Ovary (tissue), 9 donors: ENCODE results near the gene MAST3. TPM values are rescaled to one million over a fixed set of nuclear protein-coding genes. Genes with fewer than 3 reads are reported as not detected.
A peak's percentile ranks its signal among the peaks of the same experiment; 100 is the strongest.
"Not testable (repeated sequence)": the region's sequence is repeated elsewhere in the genome, so short reads cannot be mapped to it uniquely, and the experiment has no call there.

Experiments used
- DNase-seq, 5 donors: peaks; one replicate each; pipeline ENCODE4 v3.0.0-alpha.2; 2019 to 2020
- H3K27ac ChIP-seq, 2 donors: fragments of 200-600 bp; one replicate each; pipeline versions ENCODE4 v1.5.1 to v1.8.0; 2019 to 2022
- H3K27me3 ChIP-seq: fragments of 200-600 bp; one replicate; pipeline ENCODE4 v1.8.0; 2022
- H3K36me3 ChIP-seq: fragments of 200-600 bp; sonication (generic); one replicate; pipeline ENCODE4 v1.5.1; 2019
- H3K4me1 ChIP-seq: one replicate; pipeline ENCODE4 v1.8.1; 2013; ENCODE audit warnings: mild to moderate bottlenecking, moderate library complexity; ENCODE audit not compliant: insufficient read depth
- H3K4me3 ChIP-seq: fragments of 200-600 bp; sonication (generic); one replicate; pipeline ENCODE4 v1.5.1; 2017
- H3K9me3 ChIP-seq, 2 donors: fragments of 200-600 bp in 1 of 2; sonication (generic) in 1 of 2; one replicate each; pipeline versions ENCODE4 v1.5.1 to v1.8.1; 2013 to 2019; ENCODE audit warnings: mild to moderate bottlenecking in 1 of 2, moderate library complexity in 1 of 2
- EP300 ChIP-seq: sonication (generic); formaldehyde crosslinking; IDR thresholded peaks from one replicate; pipeline ENCODE4 v1.6.1; 2017; ENCODE audit warnings: antibody characterized with exemption
- POLR2A ChIP-seq: fragments of 450-650 bp; IDR thresholded peaks from one replicate; pipeline ENCODE4 v1.6.1; 2017; ENCODE audit warnings: antibody characterized with exemption, mild to moderate bottlenecking, moderate library complexity
- WGBS, 3 donors: extraction: QIAGEN DNeasy Blood & Tissue Kit in 1 of 3; methylation state at CpG; one replicate each; pipeline versions ENCODE4 v1.1.5 to v1.1.7; 2013 to 2017; 5-methylcytosine and 5-hydroxymethylcytosine counted together
- intact Hi-C, 4 donors: fragments of 100-400 bp; cut with DNase I; formaldehyde crosslinking; loops; one replicate each; pipeline versions ENCODE4 v1.11.0 to v1.15.1; 2022 to 2023
- polyA plus RNA-seq, 2 donors: library from polyadenylated mRNA; stranded (reverse); fragments of 200-250 nt in 1 of 2; fragments of 350-450 nt in 1 of 2; fragmentation: Illumina TruSeq in 1 of 2; extraction: RNeasy Lipid Tissue Mini Kit (QIAGEN cat#74804) in 1 of 2; gene quantifications; one replicate each; pipeline ENCODE4 v1.2.3, GENCODE V29; 2013 to 2014
- total RNA-seq, 7 donors: library from RNA; depleted of rRNA in 2 of 7; stranded (reverse); fragments of >200 nt in 2 of 7; fragmentation: NEBNext Ultra II Directional in 3 of 7; extraction: Animal tissue kit (Norgen Biotek cat#: 25700) in 3 of 7; gene quantifications; one replicate each; pipeline versions ENCODE4 v1.1.0 to v1.2.4, GENCODE V29; 2016 to 2023
- TF ChIP-seq, protein P1 (sequence below), 3 donors: fragments of 450-650 bp in 2 of 3; fragments of 200-600 bp in 1 of 3; IDR thresholded peaks; one replicate each; pipeline versions ENCODE4 v1.5.1 to v1.8.0; 2016 to 2022; ENCODE audit warnings: antibody characterized with exemption in 3 of 3, mild to moderate bottlenecking in 1 of 3
- donor health status: DM: no; HTN: no; CAD: no; lungs with moderate emphysema.
- donor health status: DM: no; HTN: no; CAD: no.
- donor health status: Bipolar disorder and iron deficiency.
- donor health status: DM: yes; HTN: yes; CAD: no.
- donor health status: DM: no; HTN: no; CAD: no.
- donor health status: DM: yes; HTN: yes; CAD: no.

Gene MAST3
- total and polyA plus RNA-seq, 9 donors: 2.4 to 12.2 (median 9.9) TPM

DNA sequence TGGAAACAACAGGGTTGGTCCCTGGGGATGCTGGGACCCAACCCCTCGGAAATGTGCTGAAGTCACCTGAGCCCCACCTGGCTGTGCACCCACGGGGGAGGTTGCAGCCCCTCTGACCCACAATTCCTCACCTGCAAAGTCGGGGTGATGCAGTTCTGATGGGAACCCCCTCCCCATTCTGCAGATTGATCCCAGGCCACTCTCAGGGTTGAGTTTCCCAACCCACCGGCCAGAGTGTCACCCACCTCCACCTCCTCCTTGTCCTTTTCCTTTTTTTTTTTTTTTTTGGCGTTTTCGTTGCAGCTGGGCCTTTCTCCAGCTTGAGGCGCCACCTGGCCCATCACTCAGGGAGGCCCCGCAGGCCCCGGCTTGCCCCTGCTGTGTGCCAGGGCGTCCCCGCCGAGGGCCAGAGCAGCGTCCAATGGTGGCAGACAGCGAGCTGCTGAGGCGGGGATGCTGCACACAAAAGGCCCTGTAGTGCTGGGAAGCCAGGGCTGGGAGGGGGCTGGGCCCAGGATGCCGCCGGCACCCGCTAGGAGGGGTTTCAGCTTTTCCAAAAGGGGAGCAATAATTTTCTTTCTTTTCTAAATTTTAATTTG is 60.0 kb downstream of the MAST3 start:
- Histone ChIP-seq H3K9me3 (no peaks in the 10 kb centered on the region), H3K27ac (peak overlapping the region; percentile 4 to 53), H3K36me3 (no peaks in the 10 kb centered on the region), H3K4me1 (peaks cover 23% of the 10 kb centered on the region), H3K4me3 (no peak overlapping the region), H3K27me3 (no peaks in the 10 kb centered on the region)
- DNase-seq: peak in 3 of 5 donors; percentile 55 to 59 (median 58)
- WGBS, 3 donors: 22 to 43% (median 27%) methylated on average over 18 of the region's 18 CpGs
- TF ChIP-seq POLR2A: no peak
- no peak for TF ChIP-seq EP300
- TF ChIP-seq, protein P1, sequence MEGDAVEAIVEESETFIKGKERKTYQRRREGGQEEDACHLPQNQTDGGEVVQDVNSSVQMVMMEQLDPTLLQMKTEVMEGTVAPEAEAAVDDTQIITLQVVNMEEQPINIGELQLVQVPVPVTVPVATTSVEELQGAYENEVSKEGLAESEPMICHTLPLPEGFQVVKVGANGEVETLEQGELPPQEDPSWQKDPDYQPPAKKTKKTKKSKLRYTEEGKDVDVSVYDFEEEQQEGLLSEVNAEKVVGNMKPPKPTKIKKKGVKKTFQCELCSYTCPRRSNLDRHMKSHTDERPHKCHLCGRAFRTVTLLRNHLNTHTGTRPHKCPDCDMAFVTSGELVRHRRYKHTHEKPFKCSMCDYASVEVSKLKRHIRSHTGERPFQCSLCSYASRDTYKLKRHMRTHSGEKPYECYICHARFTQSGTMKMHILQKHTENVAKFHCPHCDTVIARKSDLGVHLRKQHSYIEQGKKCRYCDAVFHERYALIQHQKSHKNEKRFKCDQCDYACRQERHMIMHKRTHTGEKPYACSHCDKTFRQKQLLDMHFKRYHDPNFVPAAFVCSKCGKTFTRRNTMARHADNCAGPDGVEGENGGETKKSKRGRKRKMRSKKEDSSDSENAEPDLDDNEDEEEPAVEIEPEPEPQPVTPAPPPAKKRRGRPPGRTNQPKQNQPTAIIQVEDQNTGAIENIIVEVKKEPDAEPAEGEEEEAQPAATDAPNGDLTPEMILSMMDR (IDR thresholded peaks at IDR 0.05): no peak
- intact Hi-C loops: loop anchor here in 1 of 4 donors (10.0 kb wide), 1 partner anchor 67 kb away; the partner anchor contains the start of gene PDE4C

DNA sequence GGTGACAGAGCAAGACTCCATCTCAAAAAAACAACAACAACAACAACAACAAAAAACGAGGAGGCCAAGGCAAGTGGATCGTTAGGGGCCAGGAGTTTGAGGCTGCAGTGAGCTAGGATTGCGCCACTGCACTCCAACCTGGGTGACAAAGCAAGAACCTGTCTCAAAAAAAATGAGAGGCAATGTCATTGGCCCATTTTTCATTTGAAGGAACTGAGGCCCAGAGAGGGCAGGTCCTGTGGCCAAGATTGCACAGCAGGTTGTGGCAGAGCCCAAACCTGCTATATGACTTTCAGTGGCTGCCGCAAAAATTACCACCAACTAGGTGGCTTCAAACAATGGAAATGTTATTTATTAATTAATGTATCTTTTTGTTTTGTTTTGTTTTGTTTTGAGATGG is 60.9 kb downstream of the MAST3 start:
- no peaks in the 10 kb centered on the region for H3K9me3 ChIP-seq
- no peaks in the 10 kb centered on the region for H3K27me3 ChIP-seq
- H3K4me3 ChIP-seq: no peak overlapping the region
- no peak for TF ChIP-seq EP300
- TF ChIP-seq, protein P1 (IDR thresholded peaks at IDR 0.05): no peak
- TF ChIP-seq POLR2A: no peak
- H3K36me3 ChIP-seq: no peaks in the 10 kb centered on the region
- intact Hi-C loops: loop anchor here in 1 of 4 donors (10.0 kb wide), 1 partner anchor 66 kb away; the partner anchor contains the start of gene PDE4C
- H3K27ac ChIP-seq: no peak overlapping the region
- peaks cover 23% of the 10 kb centered on the region for H3K4me1 ChIP-seq
- 77 to 87% (median 78%) methylated on average over 4 of the region's 4 CpGs for WGBS, 3 donors
- DNase-seq: no peak

DNA sequence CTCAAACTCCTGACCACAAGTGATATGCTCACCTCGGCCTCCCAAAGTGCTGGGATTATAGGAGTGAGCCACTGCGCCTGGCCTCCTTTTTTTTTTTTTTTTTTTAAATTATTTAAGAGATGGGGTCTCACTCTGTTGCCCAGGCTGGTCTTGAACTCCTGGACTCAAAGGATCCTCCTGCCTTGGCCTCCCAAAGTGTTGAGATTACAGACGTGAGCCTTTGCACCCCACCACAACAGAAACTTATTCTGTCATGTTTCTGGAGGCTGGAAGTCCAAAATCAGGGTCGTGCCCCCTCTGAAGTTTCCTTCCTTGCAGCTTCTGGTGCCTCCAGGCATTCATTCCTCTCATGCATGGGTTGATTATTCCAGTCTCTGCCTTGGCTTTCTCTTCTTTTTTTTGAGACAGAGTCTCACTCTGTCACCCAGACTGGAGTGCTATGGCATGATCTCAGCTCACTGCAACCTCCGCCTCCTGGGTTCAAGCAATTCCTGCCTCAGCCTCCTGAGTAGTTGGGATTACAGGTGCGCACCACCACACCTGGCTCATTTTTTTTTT is 61.6 kb downstream of the MAST3 start:
- H3K27me3 ChIP-seq, H3K27ac ChIP-seq, DNase-seq, H3K4me3 ChIP-seq, H3K9me3 ChIP-seq, H3K36me3 ChIP-seq: not testable (repeated sequence)
- 87 to 90% (median 90%) methylated on average over 6 of the region's 6 CpGs for WGBS, 3 donors
- intact Hi-C loops: loop anchor here in 1 of 4 donors (10.0 kb wide), 1 partner anchor 66 kb away; the partner anchor contains the start of gene PDE4C
- peaks cover 20% of the 10 kb centered on the region for H3K4me1 ChIP-seq

DNA sequence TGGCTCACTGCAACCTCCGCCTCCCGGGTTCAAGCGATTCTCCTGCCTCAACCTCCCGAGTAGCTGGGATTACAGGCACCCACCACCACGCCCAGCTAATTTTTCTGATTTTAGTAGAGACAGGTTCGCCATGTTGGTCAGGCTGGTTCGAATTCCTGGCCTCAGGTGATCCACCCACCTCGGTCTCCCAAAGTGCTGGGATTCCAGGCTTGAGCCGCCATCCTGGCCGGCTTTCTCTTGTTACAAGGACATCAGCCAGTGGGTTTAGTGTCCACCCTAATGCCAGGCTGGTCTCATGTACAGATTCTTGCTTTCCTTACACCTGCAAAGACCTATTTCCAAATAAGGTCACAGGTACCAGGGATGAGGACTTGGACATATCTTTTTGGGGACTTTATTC is 62.2 kb downstream of the MAST3 start:
- H3K4me1 ChIP-seq: peaks cover 17% of the 10 kb centered on the region
- TF ChIP-seq POLR2A: no peak
- no peak for TF ChIP-seq EP300
- TF ChIP-seq, protein P1 (IDR thresholded peaks at IDR 0.05): no peak
- no peak for DNase-seq
- WGBS, 3 donors: 91 to 97% (median 95%) methylated on average over 10 of the region's 10 CpGs
- no peaks in the 10 kb centered on the region for H3K36me3 ChIP-seq
- H3K27ac ChIP-seq: no peak overlapping the region
- no peaks in the 10 kb centered on the region for H3K9me3 ChIP-seq
- H3K4me3 ChIP-seq: no peak overlapping the region
- no peaks in the 10 kb centered on the region for H3K27me3 ChIP-seq
- intact Hi-C loops: loop anchor here in 3 of 4 donors (5.0 to 10.0 kb wide), 3 partner anchors 43 to 65 kb away; partner anchors contain the start of gene PDE4C (in 1 of the 3)

DNA sequence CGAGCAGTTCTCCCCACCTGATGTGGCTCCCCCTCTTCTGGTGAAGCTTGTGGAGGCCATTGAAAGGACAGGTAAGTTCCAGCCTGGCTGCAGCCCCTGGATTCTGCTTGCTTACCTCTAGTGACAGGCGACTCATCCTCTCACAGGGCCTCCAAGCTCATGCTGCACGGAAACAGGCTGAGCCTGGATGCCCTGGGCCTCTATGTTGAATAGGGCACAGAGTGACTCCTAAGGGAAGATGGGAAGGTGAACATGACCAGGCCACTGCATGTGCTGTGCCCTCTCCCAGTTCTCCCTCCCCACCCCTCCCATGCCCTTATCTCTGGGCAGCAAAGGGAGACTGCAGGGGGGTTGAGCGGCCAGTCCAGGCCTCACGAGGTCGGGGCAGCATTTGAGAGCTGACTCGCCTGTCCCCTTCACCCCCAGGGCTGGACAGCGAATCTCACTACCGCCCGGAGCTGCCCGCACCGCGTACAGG is 63.0 kb downstream of the MAST3 start:
- Histone ChIP-seq H3K9me3 (no peaks in the 10 kb centered on the region), H3K4me1 (peaks cover 17% of the 10 kb centered on the region), H3K36me3 (no peaks in the 10 kb centered on the region), H3K4me3 (peak overlapping the region; percentile 37), H3K27ac (peak overlapping the region; percentile 39 to 69), H3K27me3 (no peaks in the 10 kb centered on the region)
- TF ChIP-seq, protein P1 (IDR thresholded peaks at IDR 0.05): no peak
- TF ChIP-seq POLR2A (no peak), EP300 (no peak)
- 47 to 69% (median 49%) methylated on average over 8 to 13 of the region's 13 CpGs for WGBS, 3 donors
- intact Hi-C loops: loop anchor here in 2 of 4 donors (5.0 to 10.0 kb wide), 2 partner anchors 43 to 46 kb away; no protein-coding TSS in a partner anchor
- DNase-seq: no peak
